DMS114 treated with DMSO at 0.1 percent for 48 hours (cell line): ENCODE data around the gene UACA.
"Not testable (repeated sequence)": the region's sequence is repeated elsewhere in the genome, so short reads cannot be mapped to it uniquely, and the experiment has no call there.

ENCODE experiments used
- DNase-seq: peaks from one replicate; lab custom pipeline; 2025; ENCODE audit not compliant: unreplicated experiment; lab: John Stamatoyannopoulos, UW

The UACA gene

DNA sequence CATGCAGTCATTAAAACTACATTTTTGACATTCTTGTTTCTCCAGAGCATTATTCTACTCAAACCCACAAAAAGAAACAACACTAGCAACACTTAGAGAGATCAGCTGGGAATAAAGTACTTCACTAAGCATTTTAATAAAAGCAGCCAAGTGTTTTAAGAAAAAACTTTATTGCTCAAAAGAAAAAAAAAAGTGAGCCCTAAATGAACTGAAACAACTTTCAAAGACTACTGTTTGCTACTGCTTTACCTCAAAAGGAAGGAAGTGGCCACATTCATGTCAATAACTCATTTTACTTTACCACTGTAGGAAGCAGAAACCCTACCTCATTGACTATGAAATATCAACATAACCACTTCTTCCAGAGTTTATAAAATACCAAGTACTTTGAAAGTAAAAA, 91.3 kb downstream of the UACA start:
- DNase-seq: no peak

GRCh38 chr15:70670680-70671079, 92.7 kb downstream of the UACA start:
- no peak for DNase-seq

- no peak for DNase-seq
Measured at GRCh38 chr15:70669966-70670658, 93.2 kb downstream of the UACA start.

DNA sequence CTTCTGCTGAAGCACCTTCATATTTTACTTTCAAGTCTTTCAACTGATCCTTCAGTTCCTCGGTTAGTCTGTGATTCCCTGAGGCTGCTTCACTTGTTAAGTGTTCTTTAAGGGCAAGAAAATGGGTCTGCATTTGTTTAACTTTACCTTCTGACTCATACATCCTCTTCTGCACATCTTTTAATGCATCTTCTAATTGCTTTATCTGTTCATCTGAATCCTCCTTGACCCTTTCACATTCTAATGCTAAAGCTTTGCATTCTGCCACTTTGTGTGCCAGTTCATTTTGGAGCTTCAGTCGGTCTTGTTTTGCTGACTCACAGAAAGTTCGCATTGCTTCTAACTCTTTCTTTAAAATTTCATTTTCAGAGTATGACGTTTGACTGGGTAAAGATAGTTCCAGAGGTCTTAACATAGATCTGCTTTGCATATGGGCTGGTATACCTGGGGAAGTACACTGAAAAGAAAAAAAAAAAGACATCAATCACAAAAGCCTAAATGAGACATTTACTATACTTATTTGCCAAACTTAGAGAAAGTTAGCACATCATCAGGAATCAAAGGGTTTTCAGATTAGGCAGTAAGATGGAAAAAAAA, 94.3 kb downstream of the UACA start:
- no peak for DNase-seq

DNA sequence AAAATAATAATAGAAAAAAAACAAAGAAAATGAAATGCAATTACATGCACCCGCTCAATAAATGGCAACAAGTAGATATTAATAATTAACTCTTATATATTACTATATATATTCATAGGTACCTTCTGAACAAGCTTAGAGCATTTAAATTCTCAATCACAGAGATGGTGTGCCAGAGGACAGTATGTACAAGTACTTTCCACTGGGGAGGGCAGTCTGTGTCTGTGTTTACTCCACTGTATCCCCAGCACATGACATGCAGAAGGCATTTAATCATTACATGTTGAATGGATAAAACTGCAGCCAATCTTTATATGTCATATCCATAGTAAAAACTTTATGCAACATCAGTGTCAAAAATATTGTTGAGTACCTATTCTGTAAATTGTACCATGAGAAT, 97.8 kb downstream of the UACA start:
- no peak for DNase-seq

DNA sequence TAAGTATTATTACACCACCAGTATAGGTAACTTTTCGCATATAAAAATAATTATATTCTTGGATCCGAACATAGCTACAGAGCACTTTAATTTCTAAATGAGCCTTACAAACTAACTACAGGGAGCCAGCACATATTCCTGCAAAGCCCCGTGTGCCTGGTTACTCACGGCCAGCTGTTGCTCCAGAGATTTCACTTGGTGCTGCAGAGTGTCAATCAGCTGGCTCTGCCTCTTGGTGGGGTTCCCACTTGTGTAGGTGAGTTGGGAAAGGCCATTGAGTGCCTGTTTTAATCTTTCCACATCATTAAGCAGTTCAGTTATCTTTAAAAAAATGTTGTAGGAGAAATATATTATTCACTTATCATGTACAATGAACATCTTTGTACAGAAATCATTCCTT, 98.9 kb downstream of the UACA start:
- no peak for DNase-seq

DNA sequence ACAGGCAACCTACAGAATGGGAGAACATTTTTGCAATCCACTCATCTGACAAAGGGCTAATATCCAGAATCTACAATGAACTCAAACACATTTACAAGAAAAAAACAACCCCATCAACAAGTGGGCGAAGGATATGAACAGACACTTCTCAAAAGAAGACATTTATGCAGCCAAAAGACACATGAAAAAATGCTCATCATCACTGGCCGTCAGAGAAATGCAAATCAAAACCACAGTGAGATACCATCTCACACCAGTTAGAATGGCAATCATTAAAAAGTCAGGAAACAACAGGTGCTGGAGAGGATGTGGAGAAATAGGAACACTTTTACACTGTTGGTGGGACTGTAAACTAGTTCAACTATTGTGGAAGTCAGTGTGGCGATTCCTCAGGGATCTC, 100.3 kb downstream of the UACA start:
- not testable (repeated sequence) for DNase-seq

- no peak for DNase-seq
Measured at GRCh38 chr15:70659662-70660061, 103.7 kb downstream of the UACA start.

GRCh38 chr15:70658641-70659040, 104.7 kb downstream of the UACA start:
- no peak for DNase-seq

GRCh38 chr15:70653426-70653825, 109.9 kb downstream of the UACA start:
- DNase-seq: no peak

- DNase-seq: no peak
Measured at GRCh38 chr15:70652341-70652740, 111.0 kb downstream of the UACA start.

- DNase-seq: no peak
Measured at GRCh38 chr15:70651303-70651845, 112.0 kb downstream of the UACA start.

GRCh38 chr15:70650567-70651302, 112.6 kb downstream of the UACA start:
- no peak for DNase-seq

DNA sequence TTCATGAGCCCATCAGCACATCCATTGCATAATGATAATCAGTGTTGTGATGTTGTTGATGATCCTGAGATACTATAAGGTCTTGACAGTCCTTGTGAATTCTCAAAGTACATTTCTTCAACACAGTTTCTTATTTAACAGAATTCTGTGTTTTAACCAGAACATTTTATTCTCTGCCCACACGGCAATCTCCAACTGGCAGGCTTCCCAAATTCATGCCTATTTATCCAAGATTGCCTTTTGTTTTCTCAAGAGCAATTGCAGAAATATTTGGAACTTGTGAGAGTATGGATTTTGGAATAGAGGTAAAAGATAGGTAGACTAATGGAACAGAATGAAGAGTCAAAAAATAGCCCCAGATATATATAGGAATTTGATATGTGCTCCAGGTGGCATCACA, 116.0 kb downstream of the UACA start:
- no peak for DNase-seq

DNA sequence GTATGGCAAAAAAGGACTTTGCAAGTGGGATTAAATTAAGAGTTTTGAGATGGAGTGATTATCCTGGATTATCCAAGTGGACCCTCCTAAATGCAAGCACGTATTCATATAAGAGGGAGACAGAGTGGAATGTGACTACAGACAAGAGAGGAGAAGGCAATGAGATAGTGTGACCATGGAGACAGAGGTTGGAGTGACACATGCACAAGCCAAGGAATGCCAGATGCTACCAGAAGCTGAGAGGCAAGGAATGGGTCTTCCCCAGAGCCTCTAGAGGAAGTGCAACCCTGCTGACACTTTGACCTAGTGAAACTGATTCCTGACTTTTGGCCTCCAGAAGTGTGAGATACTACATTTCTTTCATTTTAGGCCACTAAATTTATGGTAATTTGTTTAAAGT, 117.2 kb downstream of the UACA start:
- no peak for DNase-seq

DNA sequence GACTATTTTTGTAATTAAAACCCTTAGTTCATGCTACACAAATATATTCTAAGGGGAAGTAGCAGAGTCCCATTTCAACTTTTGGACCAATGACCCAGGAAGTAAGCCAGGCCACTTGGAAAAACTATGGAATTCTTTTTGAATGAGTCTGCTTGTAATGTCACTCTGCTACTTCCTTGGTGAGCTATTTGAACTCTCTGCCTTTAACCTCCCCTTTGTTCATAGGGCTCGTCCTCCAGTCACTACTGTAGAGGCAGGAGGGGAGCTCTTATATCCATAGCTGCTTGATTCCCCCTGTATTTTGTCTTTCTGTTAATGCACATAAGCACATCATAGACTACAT, 119.6 kb downstream of the UACA start:
- DNase-seq: no peak

- DNase-seq: no peak
Measured at GRCh38 chr15:70643106-70643782, 120.1 kb downstream of the UACA start.

- peak; percentile 67 for DNase-seq
Measured at GRCh38 chr15:70636540-70637165, 126.7 kb downstream of the UACA start.

DNA sequence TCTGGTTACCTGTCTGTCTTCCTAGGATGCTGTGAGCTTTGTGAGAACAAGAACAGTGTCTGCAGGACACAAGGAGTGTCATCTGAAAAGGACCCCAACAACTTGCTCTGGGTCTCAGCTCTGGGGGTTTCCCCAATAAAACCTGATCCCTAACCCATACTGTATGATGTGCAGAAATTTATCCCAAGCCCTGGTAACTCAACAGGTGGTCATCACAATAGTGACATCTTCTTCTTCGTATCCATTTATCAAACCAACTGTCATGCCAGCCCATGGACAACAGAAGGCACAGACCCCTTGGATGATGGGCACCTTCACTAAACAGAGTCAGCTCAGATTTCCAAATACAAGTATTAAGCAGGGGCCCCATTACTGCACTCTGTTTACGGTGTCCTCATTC, 127.5 kb downstream of the UACA start:
- DNase-seq: no peak

DNA sequence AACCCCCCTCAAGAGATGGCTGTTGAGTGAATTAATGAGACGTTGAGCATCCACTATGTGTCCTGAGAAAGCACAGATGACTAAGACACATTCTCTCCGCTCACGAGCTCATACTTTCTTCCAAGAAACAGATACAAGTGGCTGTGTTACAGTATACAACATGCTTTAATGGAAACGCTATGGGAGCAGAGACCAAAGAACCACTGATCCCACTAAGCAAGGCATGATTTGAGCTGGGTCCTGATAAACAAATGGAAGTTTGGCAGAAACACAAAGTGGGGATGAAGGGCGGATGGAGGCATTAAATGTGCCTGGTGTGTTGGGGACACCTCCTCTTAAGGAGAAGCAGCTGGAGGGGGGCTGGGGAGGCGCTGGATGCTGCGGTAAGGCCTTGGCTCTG, 129.4 kb downstream of the UACA start:
- no peak for DNase-seq
